ENCODE measurements around the gene HSPA2.
A peak's percentile ranks its signal among the peaks of the same experiment; 100 is the strongest.

Gene HSPA2

DNA sequence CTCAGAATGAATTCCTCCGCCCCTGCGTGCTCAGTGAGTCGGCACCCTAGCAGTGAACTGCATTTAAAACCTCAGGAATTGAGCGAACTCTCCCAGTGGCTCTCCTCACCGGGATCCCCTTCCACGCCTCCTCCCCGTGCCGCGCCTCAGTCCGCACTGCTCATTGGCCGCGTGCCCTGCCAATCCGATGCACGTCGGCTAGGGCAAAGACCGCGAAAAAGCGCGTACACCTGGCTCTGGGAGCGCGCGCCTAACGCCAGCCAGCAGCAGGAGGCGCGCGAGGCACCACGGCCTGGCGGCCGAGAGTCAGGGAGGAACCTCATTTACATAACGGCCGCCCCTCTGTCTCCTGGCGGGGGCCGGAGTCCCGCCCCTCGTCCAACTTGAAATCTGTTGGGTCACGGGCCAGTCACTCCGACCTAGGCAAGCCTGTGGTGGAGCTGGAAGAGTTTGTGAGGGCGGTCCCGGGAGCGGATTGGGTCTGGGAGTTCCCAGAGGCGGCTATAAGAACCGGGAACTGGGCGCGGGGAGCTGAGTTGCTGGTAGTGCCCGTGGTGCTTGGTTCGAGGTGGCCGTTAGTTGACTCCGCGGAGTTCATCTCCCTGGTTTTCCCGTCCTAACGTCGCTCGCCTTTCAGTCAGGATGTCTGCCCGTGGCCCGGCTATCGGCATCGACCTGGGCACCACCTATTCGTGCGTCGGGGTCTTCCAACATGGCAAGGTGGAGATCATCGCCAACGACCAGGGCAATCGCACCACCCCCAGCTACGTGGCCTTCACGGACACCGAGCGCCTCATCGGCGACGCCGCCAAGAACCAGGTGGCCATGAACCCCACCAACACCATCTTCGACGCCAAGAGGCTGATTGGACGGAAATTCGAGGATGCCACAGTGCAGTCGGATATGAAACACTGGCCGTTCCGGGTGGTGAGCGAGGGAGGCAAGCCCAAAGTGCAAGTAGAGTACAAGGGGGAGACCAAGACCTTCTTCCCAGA is at the start of gene HSPA2:
Gene HSPA2 (plus strand): TSS at position 534 of the 995 bp plus-strand sequence. CDS start 109 bp downstream, at position 643.
- peak; percentile 91 for DNase-seq

GRCh38 chr14:64491637-64492036 is 48.9 kb upstream of the HSPA2 start:
- no peak for DNase-seq

DNA sequence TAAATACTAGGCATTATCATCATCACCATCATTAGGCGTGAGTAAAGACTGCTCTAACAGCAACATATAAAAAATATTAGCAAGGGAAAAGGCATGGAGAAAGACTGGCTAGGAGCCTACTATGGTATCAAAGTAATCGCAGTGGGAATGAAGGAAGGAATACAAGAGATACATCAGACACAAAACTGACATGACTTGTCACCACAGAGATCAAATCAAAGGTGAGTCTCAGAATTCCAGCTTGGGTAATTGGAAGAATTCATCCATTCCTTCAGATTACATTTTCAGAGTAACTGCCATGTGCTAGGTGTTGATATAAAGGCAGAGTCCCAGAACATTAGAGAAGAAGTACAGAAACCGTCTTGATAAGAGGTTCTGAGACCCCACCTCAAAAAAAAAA is 47.1 kb upstream of the HSPA2 start:
- no peak for DNase-seq

DNA sequence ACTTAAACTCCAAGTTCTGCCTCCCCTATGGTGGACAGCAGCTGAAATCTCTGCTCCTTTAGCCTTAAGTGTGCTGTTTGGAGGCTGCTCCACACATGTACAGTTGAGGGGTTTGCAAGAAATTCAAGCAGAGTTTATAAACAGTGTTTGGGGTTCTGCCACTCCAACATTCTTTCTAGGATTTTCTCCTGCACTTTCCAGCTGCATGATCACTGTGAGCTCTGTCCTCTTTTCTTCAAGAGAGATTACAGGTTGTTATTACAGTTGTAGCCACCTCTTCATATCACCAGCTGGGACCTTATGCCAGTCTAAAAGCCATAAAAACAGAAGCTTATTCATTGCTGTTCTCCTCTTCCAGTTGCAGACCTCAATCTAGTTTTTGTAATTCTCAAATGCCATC is 45.3 kb upstream of the HSPA2 start:
- no peak for DNase-seq

GRCh38 chr14:64496764-64497163 is 43.8 kb upstream of the HSPA2 start:
- DNase-seq = no peak

- DNase-seq = no peak
Observed at GRCh38 chr14:64500088-64500487, 40.5 kb upstream of the HSPA2 start.

- no peak for DNase-seq
Observed at GRCh38 chr14:64501411-64502171, 39.0 kb upstream of the HSPA2 start.

DNA sequence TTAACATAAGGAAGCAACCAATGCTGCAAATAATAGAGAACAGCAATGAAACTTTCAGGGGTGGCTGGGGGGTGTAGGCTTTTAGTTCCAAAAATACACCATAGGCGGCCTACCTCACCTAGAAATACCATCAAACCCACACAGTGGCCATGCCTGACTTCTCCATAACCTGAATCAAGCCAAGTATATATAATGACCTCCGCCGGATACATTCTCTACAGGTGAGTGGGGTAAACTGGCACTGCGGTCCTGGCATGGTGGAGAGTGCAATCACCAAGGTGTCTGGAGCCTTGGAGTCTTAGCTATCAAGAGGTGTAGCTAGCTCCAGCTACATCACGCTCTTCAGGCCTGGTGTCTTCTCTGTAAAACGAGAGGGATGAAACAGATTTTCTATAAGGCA is 38.1 kb upstream of the HSPA2 start:
- peak; percentile 13 for DNase-seq

DNA sequence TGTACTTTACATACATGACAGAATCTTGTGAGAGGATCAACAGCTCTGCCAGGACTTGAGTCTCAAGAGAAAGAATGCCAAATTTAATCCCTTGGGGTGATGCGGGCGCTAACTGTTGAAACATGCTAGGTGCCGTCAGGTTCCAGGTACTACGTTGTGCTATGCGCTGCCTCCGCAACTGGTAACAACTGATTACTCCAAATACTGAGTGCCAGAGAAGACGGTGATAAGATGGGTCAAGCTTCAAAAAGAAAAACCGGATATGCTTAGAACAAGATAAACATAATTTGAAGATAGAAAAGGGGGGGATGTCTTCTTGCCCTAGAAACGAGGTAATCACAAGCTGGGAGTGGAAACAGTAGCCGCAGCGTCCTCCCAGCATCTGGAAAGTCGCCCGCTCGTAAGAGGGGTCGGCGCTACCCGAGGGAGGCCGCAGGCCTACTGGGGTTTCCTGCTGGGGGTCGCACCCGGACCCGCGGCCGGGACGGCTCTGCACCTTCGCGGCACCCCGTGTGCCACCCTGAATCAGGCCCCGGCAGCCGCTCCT is 37.6 kb upstream of the HSPA2 start:
- DNase-seq = no peak

GRCh38 chr14:64503434-64504309 is 36.9 kb upstream of the HSPA2 start, which contains the start of gene ZBTB25:
TSS of gene ZBTB25 (minus strand) at chr14:64503838. CDS start at chr14:64490533, 13,305 bp downstream.
- DNase-seq = peak; percentile 90

GRCh38 chr14:64504310-64504896 is 36.1 kb upstream of the HSPA2 start, which contains the start of gene ZBTB1:
TSS of gene ZBTB1 (plus strand) at chr14:64504770. CDS start at chr14:64521505, 16,735 bp downstream.
- DNase-seq = peak; percentile 80

GRCh38 chr14:64504897-64505794 is 35.4 kb upstream of the HSPA2 start:
- DNase-seq = peak; percentile 78

DNA sequence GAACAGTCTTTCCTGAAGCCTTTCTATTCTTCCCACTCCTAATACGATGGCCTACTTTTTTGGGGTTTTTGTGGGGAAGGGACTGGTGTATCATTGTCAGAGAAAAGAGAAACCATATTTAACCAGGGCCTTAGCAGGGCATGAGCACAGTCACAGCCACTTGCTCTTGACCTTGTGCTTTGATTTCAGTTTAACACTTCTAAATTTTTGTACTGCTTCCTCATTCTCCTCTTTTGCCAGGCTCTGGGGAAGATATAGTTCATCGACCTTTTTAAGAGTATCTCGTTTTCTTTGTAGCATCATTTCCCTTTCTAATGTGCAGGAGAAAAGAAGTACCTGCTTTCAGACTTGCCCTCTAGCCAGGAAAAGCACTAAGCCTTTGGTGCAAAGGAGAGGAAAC is 33.8 kb upstream of the HSPA2 start:
- DNase-seq = no peak

GRCh38 chr14:64507376-64508156 is 33.0 kb upstream of the HSPA2 start:
- DNase-seq = no peak

DNA sequence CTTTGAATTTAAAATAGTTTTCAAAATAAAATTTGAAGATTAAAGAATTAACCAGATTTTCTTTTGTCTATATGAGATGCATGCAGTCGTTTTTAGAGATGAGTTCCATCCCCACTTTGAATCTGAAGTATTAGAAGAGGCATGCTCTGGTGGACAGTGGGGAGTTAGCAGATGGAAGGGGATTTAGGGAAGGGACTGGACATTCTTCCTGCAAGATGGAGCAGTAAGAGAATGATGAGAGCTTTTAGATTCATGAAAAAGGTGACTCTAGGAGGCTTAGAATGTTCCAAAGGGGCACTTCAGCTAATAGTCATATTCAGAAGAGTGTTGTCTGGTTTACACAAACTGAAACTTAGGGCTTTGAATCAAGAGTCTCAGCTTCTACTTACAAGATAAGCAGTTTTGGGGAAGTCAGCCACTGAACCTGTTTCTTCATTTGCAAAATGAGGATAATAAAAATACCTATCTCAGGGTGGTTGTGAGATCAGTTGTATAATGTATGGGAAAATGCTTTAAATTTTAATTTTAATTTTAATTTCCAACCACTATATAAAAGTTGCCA is 32.2 kb upstream of the HSPA2 start:
- DNase-seq = no peak

- DNase-seq = no peak
Observed at GRCh38 chr14:64509036-64509435, 31.5 kb upstream of the HSPA2 start.

- peak; percentile 40 for DNase-seq
Observed at GRCh38 chr14:64510825-64511671, 29.5 kb upstream of the HSPA2 start.

- DNase-seq = no peak
Observed at GRCh38 chr14:64513271-64513670, 27.3 kb upstream of the HSPA2 start.

DNA sequence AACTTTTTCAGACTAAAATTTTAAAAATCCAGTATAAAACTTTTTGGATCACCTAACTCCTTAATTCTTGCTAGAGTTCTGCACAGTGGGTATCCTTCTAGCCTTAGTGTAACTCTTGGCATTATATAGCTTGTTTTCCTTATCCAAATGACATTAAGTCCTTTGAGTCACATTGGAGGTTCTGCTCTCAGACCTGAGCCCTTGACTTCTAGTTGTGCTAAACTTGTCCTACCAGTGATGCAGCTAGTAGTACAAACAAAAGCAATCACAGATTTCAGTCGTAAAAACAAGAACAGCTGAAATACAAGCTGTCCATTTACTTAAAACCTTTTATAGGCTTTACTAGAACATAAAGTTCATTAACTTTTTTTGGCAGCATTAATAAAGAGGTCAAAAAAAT is 25.5 kb upstream of the HSPA2 start:
- no peak for DNase-seq
